Activated CD8-positive, alpha-beta memory T cell treated with anti-CD3 and anti-CD28 coated beads, Interleukin-2, amount 50 U/mL, for 24 hours (primary cell): ENCODE measurements around the gene CROT.

ENCODE experiments used
- DNase-seq: peaks from one replicate; pipeline ENCODE4 v3.0.0-alpha.2; 2020; ENCODE audit errors: extremely low read depth

The CROT gene

GRCh38 chr7:87414794-87415188 lies 69.3 kb downstream of the CROT start:
- no peak for DNase-seq

- peak; percentile 44 for DNase-seq
Observed at GRCh38 chr7:87416682-87417587, 71.5 kb downstream of the CROT start.

- no peak for DNase-seq
Observed at GRCh38 chr7:87420173-87420572, 74.7 kb downstream of the CROT start.

- DNase-seq: no peak
Observed at GRCh38 chr7:87424075-87424474, 78.6 kb downstream of the CROT start.

DNA sequence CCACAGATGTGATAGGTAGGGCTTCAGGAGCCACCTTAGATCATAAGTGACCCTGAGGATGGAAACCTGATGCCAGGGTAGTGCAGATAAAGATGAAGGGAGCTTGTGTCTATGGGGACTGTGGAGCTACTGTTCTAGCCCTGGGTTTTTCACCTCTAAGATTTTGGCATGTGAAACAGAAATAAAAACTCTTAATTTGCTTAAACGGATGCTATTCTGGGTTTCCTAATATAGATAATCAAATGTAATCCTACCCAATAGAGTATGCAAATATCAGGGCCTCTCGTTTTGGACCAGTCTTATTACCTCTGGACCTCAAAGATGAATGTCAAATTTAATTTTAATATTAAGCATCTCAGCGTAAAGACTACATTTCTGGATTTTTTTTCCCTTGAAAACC lies 80.7 kb downstream of the CROT start:
- no peak for DNase-seq

DNA sequence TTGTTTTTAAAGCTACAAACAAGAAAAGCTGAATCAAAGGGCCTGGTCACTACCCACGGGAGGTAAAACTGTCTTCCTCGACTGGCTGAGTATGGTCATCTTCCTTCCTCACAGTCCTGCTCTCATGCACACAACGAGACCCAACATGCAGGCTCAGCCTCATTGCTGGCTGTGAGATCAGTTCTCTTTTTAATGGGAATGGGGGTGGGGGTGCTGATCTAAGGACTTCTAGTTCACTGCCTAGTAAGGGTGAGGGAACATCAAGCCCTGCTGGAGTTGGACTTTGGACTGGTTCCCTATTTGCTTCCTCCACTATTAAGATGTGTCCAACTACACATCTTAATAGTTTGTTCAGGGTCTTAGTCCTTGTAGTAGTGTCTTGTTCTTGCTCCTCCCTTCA lies 81.8 kb downstream of the CROT start:
- no peak for DNase-seq

DNA sequence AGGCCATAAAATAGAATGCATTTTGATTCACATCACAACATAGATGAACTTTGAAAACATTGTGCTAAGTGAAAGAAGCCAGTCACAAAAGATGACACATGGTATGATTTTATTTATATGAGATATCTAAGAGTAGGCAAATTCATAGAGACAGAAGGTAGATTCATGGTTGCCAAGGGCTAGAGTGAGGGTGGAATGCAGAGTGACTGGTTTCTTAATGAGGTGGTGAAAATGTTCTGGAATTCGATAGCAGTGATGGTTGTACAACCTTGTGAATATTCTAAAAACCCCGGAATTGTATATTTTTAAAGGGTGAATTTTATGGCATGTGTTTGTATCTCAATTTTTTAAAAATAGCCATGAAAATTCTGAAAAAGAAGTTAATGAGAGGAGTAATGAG lies 87.1 kb downstream of the CROT start:
- no peak for DNase-seq

GRCh38 chr7:87435546-87435945 lies 90.1 kb downstream of the CROT start:
- DNase-seq: no peak

- no peak for DNase-seq
Observed at GRCh38 chr7:87445897-87446296, 100.4 kb downstream of the CROT start.

DNA sequence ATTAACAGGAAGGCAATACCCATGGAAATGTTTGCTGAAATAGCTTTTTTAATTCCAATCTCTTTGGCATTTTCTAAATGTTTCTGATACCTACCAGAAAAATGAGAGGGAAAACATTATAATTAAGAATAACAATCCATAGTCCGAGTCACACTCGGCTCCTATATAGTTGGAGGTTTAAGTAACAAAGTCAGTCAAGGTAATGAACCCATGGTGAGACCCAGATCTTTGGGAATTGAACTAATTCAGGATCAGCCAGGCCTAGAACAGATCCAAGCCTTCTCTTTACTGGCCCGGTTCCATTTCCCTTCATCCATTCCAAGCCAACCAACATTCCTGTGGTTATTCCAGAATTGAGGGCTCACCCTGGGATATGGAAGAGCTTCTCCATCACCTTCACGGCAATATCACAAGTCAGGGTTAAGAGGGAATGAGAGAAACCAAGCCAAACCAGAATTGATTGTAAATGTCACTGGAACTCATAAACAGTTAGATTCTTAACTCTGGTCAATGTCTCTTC lies 101.7 kb downstream of the CROT start:
- no peak for DNase-seq

- DNase-seq: no peak
Observed at GRCh38 chr7:87448388-87448787, 102.9 kb downstream of the CROT start.
